SKM-1 treated with dmso at 0.1 percent for 144 hours (cell line): ENCODE results near the gene NOC3L.
"Not testable (repeated sequence)": the region's sequence is repeated elsewhere in the genome, so short reads cannot be mapped to it uniquely, and the experiment has no call there.

ENCODE experiments used
- DNase-seq: peaks from one replicate; lab custom pipeline; 2025; ENCODE audit not compliant: unreplicated experiment; lab: John Stamatoyannopoulos, UW

Gene NOC3L, protein sequence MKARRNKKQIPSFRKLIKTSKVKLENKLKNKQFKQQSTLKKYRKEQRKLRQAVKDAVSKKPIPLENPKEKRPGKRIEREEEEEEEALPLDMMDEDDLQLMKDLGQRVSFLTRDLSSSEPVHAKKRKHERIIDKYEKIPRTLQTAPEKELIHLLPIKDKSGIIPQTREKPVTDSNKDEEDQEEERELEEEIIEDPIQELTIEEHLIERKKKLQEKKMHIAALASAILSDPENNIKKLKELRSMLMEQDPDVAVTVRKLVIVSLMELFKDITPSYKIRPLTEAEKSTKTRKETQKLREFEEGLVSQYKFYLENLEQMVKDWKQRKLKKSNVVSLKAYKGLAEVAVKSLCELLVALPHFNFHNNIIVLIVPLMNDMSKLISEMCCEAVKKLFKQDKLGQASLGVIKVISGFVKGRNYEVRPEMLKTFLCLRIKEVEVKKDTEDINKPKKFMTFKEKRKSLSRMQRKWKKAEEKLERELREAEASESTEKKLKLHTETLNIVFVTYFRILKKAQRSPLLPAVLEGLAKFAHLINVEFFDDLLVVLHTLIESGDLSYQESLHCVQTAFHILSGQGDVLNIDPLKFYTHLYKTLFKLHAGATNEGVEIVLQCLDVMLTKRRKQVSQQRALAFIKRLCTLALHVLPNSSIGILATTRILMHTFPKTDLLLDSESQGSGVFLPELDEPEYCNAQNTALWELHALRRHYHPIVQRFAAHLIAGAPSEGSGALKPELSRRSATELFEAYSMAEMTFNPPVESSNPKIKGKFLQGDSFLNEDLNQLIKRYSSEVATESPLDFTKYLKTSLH

DNA sequence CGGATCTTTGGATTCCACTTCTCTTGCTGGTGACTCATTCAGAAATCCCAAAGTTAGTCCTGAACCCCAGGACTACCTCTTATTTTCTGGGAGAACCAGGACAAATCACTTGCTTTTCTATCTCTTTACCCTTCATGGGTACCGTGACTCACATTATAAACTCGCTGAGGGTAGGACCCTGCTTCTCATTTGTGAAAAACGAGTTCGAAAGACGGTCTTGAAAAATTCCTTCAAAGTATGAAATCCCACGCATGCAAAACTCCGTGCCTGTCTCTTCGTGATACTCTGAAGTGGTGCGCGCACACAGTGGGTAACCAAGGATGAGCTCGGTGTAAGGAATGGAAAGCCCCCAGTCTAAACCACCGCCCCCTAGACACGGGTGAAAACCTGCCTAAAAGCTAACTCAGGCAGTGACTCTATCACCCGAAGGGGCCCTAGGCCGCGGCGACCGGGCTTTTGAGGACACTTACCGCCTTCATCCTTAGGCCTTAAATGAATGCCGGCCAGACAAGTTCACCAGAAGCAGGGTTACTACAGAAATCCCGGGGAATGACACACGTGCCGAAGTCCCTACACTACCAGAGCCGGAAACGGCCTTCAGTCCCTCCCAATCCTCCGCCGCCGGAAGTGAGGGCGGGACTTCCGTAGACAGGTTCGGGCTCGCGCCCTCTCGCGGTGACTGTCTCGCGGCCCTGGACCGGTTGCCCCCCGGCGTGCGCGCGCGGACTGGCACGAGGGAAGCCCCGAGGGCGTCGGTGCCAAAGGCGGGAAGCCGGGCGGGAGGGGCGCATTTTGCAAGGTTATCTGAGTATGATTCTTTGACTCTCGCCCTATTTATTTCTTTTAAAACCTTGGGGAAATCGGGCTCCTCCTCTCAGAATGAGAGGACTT, at the start of gene NOC3L:
NOC3L (minus strand) TSS at position 580 of the 891 bp plus-strand sequence; CDS start at position 479, 101 bp downstream.
- peak; percentile 92 for DNase-seq

DNA sequence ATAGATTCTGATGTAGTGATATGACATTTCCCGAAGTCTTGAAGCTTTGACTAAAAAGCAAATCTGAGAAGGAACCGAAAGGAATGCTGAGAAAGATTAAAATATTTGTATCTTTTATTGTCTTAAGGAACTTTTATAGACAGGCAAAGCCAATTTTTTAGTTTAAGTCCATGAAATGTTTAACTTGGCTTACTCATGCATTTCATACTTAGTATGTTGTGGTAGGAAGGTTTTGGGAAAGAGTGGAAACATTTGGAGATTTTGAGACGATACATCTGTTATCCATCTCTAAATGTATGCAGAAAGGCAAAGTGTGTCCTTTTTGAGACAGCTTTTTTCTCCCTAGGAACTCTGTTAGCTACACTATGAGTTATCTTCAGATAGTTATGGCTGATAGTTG, 49.7 kb upstream of the NOC3L start:
- DNase-seq: no peak

DNA sequence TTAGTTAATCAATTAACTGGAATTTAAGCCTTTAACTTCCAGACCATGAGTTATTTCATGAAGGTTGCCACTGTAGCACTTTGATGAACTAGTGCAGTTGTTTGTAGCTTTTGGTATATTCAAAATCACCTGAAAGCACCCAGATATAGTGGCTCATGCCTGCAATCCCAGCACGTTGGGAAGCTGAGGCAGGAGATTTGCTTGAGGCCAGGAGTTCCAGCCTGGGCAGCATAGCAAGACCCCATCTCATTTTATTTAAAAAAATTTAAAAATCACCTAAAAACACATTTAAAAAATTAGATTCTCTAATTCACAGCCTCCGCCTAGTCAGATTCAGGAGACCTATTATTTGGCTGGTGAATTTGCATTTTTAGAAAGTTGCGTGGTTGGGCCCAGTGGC, 48.6 kb upstream of the NOC3L start:
- no peak for DNase-seq

DNA sequence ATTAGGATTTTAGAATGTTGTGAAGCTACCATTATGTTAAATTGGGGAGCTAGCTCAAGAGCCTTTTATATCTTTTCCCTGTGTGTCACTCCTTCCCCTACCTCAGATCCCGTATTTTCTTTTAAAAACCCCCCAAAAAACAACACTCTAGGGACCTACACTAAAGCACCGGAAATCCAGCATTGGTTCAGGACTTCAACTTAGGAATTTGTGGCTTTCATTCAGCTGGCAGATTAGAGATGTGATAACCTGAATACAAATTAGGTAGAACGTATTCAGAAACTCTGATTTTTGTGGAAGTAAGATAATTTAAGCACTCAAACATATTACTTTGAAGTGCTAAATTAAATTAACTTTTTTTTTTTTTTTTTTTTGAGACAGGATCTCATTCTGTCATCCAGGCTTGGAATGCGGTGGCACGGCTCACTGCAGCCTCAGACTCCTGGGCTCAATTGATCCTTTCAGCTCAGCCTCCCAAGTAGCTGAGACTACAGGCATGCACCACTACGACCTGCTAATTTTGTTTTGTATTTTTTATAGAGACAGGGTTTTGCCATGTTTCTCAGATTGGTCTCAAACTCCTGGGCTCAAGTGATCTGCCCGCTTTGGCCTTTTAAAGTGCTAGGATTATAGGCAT, 46.4 kb upstream of the NOC3L start:
- no peak for DNase-seq

DNA sequence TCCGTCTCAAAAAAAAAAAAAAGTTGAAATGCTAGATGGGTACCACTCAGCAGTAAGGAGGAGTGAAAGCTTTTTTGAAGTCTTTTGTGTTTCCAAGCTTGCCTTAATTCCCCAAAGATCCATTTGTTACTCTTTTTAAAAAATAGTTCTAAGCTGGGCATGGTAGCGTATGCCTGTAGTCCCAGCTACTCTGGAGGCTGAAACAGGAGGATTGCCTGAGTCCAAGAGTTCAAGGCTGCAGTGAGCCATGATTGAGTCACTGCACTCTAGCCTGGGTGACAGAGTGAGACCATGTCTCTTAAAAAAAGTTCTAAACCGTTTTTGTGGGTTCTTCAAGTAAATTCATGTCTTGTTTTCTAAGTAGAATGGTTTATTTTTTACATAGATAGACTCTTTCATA, 44.9 kb upstream of the NOC3L start:
- DNase-seq: no peak

DNA sequence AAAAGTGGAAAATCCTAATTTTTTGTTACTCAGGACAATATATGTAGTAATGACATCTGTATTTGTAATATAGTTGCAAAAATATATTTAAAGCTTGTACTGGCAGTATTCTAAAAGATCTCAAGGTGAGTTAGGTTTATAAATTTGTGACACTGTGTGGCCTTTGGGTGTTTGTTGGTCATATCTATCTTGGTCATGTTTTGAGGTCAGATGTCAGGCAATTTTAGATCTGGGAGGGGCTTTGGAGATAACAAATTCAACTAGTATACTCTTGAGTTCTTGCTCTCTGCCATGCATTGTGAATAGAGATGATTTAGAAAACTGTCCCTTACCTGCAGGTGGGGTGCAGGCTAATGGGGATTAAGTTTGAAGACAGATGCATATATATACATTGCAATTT, 42.7 kb upstream of the NOC3L start:
- no peak for DNase-seq

DNA sequence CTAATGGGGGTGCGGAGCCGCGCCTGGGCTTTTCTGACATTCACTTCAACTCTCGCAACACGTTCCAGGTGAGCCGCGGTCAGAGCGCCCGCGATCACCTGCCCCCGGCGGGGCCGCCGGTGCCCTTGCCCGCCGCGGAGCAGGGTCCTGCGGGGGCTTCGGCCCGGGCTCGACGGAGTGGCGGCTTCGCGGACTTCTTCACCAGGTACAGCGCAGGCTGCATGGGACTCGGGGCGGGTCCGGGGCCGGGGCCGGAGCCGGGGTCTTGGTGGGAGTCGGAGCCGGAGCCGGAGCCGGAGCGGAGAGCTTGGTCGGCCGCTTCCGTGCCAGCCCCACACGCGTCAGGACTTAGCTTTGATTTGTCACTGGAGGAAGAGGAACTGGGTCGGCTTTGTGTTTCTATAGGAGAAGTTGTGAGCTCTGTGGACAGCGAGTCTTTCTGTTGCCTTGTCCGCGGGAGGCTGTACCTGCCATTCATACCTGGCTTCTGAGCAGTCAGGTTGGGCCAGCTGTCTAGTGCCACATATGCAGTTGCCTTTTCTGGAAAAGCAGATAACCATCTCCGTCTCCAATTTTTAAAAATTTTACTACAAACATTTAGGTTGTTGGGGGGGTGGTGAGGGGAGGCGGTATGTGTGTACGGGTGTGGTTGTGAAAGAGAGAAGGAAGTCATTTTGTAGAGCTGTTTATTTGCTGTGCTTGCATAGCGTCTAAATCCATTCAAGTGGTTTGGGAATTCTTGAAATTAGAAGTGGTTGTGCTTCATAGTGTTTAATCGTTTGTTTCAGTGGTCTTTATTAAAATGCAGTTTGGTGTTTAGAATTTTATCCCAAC, 40.9 kb upstream of the NOC3L start:
- DNase-seq: peak; percentile 91

DNA sequence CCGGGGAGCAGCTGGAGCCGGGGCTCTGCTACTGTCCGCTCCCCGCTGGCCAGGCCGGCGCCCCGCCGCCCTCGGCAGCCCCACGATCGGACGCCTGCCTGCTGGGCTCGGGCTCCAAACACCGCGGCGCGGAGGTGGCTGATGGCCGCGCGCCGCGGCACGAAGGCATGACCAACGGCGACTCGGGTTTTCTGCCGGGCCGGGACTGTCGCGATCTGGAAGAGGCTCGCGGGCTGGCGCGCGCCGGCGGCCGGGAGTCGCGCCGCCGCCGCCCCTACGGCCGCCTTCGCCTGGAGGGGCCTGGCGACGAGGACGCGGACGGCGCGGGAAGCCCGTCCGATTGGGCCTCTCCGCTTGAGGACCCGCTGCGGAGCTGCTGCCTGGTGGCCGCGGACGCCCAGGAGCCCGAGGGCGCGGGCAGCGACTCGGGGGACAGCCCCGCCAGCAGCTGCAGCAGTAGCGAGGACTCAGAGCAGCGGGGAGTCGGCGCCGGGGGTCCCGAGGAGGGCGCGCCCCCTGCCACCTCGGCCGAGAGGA, 40.2 kb upstream of the NOC3L start:
- DNase-seq: no peak

DNA sequence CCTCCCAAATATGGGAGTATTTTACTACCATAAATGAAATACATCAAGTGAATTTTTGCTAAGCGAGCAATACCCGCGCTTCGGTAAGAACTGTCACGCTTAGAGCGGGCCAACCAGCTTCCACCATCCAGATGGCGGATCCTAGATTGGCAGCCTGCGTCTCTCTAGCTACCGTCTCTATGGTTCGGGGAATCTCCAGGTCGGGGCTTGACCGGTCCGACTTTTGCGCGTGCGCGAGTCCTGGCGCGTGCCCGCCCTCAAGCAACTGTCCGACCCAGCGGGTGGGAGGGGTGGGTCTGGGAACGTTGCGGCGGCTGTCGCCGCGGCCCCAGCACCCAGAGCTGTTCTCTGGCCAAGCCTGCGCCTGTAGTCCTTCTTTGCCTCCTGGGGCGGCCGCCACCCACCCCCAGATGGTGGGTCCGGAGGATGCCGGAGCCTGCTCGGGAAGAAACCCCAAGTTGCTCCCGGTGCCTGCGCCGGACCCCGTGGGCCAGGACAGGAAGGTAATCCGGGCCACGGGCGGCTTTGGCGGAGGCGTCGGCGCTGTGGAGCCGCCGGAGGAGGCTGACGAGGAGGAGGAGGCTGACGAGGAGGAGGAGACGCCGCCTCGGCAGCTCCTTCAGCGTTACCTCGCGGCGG, 39.6 kb upstream of the NOC3L start, which contains the start of gene TBC1D12:
TBC1D12 (plus strand) TSS at position 338 of the 639 bp plus-strand sequence; CDS start at position 411, 73 bp downstream.
- peak; percentile 87 for DNase-seq

DNA sequence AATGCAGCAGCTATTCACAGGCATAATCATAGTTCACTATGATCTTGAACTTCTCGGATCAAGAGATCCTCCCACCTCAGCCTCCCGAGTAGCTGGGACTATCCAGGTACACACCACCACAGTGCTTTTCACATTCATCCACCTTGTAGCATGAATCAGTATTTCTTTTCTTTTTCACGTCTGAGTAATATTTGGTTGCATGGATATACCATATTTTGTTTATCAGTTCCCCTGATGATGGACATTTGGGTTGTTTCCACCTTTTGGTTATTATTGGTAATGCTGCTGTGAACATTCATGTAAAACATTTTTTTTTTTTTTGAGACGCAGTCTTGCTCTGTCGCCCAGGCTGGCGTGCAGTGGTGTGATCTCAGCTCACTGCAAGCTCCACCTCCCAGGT, 36.0 kb upstream of the NOC3L start:
- DNase-seq: no peak

DNA sequence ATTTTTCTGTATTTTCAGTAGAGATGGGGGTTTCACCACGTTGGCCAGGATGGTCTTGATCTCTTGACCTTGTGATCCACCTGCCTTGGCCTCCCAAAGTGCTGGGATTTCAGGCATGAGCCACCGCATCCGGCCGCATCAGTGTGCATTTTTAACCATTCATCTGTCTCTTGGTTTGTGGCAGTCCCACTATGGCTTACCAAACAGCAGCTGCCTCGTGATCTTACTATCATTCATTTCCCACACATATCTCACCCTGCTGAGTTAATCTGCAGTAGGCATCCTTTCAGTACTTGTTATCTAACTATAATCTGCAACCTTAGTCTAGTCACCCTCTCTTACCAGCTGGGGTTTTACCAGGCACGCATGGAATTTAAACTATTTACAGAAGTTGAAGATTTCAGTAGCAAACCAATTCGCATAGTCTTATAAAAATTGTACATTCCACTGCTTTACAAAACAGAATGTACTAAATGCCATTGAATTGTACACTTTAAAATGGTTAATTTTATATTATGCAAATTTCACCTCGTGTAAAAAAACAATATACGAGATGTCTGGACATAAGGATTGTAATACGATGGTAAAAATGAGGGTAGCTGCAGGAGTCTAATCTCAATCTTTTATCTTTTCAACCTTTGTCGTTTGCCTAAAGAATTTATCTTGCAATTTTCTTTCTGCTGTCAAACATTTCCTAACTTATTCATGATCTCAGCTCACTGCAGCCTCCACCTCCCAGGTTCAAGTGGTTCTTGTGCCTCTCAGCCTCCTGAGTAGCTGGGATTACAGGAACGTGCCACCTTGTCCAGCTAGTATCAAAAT, 35.0 kb upstream of the NOC3L start:
- DNase-seq: no peak

DNA sequence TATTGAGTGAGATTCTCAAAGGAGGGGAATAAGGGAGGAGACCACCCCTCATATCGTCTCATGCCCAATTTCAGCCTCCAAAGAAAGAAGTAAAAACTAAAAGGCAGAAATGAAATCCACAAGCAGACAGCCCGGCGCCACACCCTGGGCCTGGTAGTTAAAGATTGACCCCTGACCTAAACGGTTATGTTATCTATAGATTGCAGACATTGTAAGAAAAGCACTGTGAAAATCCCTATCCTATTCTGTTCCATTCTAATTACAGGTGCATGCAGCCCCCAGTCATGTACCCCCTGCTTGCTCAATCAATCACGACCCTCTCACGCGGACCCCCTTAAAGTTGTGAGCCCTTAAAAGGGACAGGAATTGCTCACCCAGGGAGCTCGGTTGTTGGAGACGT, 29.4 kb upstream of the NOC3L start:
- not testable (repeated sequence) for DNase-seq

DNA sequence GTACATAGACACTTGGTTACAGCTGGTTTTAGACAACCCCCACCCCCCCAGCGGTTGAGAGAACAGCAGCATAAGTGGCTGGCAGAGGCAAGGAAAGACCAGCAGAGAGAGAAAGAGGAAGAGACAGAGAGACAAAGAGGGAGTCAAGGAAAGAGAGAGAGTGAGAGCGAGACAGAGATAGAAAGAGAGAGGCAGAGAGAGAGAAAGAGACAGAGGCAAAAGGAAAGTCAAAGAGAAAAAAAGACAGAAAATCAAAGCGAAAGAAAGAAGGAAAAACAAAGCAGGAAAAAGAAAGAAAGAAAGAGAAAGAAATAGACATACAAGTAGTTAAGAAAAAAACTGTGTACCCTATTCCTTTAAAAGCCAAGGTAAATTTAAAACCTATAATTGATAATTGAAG, 23.0 kb upstream of the NOC3L start:
- DNase-seq: not testable (repeated sequence)

DNA sequence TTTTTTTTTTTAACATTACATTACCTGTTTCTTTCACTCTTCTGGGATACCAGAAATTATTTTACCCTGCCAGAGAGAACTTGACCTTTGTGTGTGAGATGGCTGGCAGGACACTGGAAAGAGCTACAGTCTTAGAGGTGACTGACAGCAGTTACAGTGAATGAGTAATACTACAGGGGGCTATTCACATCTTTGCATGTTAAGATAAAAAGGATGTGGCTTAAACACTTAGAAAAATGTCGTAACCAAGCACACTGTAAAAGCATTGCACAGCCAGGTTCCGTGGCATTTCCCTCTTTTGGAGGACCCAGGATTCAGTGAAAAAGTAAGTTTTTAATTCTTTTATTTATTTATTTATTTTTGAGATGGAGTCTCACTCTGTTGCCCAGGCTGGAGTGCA, 20.8 kb upstream of the NOC3L start:
- DNase-seq: peak; percentile 85

DNA sequence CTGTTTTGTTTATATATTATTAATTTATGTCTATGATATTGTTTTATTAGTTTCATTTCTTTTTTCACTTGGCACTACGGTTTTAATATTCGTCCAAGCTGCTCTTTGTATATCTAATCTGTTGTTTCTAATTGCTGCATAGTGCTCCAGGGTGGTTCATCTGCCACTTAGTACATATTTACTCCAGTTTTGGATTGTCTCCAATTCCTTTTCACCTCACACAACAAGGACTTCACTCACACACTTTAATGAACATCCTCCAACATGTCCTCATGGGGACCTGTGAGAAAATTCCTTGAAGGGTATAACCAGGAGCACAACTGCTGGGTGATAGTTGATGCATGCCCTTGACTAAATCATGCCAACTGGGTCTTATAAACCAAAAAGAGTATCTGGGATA, 14.1 kb upstream of the NOC3L start:
- DNase-seq: no peak

DNA sequence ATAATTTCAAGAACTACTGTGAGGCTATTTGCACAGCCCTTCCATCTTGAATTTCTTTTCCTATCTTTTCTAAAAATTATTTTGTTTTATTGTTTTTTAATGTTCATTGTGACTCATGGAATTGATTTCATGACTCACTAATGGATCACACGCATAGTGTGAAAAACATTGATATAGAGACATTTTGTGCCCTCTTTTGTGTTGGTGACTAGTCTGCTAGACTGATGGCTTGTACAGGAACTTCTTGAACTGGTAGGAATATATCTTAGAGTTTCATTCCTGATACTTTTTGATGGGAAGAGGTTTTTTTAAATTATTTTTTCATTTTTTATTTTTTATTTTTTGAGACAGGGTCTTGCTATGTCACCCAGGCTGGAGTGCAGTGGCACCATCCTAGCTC, 12.6 kb upstream of the NOC3L start:
- DNase-seq: no peak

DNA sequence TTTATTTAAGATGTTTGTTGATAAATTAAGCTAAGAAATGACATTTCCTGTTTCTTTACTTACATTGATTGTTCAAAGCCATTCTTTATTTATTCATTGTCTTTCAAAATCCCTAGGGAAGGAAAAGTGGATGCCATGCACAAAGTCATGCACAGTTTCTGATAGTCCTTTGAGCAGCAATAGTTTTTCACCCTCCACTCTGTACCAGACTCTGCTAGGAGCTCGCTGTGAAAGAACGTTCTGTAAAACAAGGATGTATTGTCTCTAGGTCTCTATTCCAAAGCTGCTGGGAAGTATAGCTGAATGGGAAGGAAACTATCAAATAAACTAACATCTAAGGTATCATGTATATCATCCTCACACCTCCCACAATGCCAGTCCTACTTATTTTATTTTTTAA, 7.8 kb upstream of the NOC3L start:
- no peak for DNase-seq

DNA sequence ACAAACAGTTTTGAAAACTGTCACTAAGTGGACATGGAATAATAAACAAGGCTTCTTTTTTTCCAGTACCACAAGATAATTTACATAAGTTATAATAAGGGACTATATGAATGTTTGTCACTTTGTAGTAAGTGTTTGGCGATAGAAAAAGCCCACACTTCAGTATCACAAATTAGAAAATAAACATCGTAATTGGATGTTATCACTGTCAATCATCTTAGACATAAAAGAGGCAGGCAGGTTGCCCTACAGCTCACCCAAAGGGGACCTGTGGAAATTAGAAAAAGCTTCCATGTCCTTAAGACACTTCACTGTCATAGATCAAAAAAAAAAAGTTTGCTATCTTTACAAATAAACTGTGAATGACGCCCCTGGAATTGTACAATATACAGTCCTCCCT, 3.6 kb upstream of the NOC3L start:
- no peak for DNase-seq
